HG02970 (cell line): ENCODE results near the gene ABCC1.
"Not testable (repeated sequence)": the region's sequence is repeated elsewhere in the genome, so short reads cannot be mapped to it uniquely, and the experiment has no call there.

Source experiments
- ATAC-seq: cut with Tn5 transposase; IDR thresholded peaks from one replicate; pipeline ENCODE4 v1.9.1; 2021; ENCODE audit warnings: mild to moderate bottlenecking, moderate library complexity, moderate number of reproducible peaks; ENCODE audit not compliant: unreplicated experiment, low FRiP score

Gene ABCC1

DNA sequence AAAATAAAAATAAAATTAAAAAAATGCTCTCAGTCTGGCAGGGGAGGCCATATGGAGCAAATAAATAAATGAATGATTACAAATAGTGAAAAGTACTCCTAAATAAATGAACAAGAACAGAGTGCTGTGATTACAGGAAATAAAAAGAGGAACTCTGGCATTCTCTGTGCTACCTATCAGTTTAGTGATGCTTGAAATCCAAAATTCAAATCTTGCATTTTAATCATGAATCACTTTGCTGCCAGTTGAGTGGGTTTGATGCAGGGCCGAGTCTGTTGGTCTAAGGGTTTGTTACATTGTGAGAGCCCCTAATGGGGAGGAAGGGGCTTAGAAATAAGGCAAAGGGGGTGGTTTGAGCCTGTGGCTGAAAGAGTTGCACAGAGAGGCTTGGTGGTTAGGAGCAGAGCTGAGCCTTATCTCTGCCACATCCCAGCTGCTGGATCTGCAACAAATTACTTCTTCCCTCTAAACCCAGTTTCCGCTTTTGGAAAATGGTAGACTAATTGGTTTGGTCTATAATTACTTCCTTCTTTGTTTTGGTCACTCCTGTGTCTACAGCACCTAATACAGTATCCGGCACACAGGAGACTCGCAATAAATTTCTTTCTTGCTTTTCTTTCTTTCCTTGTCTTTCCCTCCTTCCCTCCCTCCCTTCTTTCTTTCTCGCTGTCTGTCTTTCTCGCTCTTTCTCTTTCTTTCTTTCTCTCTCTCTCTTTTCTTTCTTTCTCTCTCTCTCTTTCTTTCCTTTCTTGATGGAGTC lies 6.3 kb upstream of the ABCC1 start:
- no peak for ATAC-seq

- ATAC-seq, result no peak
Observed at GRCh38 chr16:15946257-15947044, 3.0 kb upstream of the ABCC1 start.

DNA sequence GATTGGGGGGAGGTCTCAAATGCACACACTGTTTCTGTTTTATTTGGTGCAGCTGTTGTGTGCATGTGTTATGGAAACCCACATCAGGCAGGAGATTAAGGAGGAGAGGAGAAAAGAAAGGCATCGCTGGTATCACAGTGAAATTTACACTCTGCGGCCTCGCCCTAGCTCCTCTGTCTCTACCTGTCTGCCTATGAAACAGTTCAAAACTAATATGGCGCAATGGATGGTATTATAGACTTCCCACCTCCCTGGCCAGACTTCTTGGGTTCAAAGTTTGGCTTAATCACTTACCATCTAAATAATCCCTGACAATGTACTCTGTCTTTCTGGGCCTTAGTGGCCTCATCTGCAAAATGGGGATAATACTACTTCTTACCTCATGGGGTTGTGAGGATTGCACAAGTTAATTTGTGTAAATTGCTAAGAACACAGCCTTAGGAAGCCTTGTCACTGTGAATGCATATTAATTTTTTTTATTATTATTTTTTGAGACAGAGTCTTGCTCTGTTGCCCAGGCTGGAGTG lies 1.4 kb upstream of the ABCC1 start:
- ATAC-seq, result no peak

DNA sequence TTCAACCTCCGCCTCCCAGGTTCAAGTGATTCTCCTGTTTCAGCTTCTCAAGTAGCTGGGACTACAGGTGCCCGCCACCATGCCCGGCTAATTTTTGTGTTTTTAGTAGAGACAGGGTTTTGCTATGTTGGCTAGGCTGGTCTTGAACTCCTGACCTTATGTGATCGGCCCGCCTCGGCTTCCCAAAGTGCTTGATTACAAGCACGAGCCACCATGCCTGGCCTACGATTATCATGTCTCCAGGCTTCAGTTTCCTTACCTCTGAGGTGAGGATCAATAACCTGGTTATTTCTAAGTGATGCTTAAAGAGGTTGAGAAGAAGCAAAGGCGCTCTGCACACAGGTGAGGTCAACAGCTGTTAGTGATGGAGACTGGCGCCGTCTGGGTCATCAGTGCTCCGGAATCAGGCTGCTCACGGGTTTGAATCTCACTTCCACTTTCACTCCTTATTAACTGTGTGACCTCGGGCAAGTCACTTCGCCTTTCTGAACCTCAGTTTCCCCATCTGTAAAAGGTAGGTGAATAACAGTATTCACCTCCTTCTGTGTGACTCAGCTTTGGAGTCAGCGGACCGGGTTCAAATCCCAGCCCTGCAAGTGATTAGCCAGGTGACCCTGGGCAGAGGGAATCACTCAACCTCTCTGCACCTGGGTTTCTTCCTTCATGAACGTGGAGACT lies 745 bp upstream of the ABCC1 start:
- no peak for ATAC-seq

GRCh38 chr16:15950161-15950854 lies 892 bp downstream of the ABCC1 start:
- ATAC-seq, result no peak

- no peak for ATAC-seq
Observed at GRCh38 chr16:15950869-15951268, 1.5 kb downstream of the ABCC1 start.

- no peak for ATAC-seq
Observed at GRCh38 chr16:15951852-15952251, 2.4 kb downstream of the ABCC1 start.

DNA sequence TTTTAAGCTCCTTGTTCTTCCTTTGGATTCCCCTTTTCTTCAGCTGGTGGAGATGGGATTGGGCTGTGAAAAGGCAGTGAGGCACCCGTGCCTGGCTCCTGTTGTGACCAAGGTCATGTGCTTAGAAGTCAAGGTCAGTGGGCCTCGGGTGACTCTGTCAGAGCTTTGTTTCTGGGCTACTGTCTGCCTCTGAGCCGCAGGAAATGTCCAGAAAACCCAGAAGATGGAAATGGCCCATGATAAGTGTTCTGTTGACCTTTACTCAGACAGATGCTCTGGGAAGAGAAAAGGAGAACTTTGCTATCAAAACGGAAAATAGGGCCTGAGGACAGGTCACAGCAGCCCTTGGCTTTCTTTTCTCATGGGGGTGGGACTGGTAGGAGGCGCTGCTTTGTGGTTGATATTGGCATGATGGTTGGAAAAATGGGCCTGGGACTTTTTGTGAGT lies 2.9 kb downstream of the ABCC1 start:
- no peak for ATAC-seq

GRCh38 chr16:15953477-15953876 lies 4.1 kb downstream of the ABCC1 start:
- ATAC-seq, result no peak

- no peak for ATAC-seq
Observed at GRCh38 chr16:15953929-15954813, 4.8 kb downstream of the ABCC1 start.

DNA sequence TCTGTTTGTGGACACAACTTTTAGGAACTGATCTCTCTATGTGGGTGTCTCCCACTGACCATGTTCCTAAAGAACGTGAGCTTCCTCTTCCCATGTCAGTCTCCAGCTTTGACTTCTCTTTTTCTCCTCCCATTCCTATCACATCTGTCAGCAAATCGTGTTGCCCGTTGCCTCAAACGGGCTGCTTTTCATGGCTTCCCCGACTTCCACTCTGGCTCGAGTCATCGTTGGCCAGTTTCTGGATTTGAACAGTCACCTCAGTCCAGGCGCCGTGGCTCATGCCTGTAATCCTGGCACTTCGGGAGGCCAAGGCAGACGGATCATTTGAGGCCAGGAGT lies 5.4 kb downstream of the ABCC1 start:
- no peak for ATAC-seq

- ATAC-seq, result no peak
Observed at GRCh38 chr16:15955425-15955824, 6.0 kb downstream of the ABCC1 start.

DNA sequence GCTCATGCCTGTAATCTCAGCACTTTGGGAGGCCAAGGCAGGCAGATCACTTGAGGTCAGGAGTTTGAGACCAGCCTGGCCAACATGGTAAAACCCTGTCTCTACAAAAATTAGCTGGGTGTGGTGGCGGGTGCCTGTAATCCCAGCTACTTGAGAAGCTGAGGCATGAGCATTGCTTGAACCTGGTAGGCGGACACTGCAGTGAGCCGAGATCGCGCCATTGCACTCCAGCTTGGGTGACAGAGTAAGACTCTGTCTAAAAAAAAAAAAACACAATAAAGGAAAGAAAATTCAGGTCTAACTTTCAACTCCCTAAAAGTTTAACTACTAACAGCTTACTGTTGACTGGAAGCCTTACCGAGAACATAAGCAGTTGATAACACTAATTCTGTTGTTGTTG lies 6.7 kb downstream of the ABCC1 start:
- ATAC-seq, result not testable (repeated sequence)

DNA sequence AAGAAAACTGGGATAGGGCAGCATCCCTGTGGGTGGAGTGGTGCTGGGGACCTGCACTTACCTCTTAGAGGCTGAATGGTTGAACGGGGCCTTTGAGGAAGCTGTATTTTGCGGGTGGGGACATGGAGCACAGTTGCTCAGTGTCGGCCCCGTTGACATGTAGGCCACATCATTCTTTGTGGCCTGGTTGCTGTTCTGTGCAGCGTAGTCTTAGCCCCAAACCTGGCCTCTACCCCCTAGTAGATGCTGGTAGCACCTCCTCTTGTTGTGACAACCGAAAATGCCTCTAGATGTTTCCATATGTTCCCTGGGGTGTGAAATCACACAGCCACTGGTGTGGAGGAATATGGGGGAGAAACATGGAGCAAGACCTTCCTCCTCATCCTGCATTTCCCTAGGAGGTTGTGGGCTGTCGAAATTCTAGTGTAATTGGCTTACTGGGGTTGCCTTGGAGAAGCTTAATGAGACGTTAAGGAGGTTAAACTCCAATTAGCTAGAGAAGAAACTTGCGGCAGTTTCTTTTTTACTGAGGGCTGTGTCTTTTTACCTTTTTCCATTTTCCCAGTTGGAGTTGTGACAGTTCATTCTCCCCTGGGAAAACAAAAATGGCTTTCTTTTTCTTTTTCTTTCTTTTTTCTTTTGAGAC lies 9.4 kb downstream of the ABCC1 start:
- ATAC-seq, result no peak

DNA sequence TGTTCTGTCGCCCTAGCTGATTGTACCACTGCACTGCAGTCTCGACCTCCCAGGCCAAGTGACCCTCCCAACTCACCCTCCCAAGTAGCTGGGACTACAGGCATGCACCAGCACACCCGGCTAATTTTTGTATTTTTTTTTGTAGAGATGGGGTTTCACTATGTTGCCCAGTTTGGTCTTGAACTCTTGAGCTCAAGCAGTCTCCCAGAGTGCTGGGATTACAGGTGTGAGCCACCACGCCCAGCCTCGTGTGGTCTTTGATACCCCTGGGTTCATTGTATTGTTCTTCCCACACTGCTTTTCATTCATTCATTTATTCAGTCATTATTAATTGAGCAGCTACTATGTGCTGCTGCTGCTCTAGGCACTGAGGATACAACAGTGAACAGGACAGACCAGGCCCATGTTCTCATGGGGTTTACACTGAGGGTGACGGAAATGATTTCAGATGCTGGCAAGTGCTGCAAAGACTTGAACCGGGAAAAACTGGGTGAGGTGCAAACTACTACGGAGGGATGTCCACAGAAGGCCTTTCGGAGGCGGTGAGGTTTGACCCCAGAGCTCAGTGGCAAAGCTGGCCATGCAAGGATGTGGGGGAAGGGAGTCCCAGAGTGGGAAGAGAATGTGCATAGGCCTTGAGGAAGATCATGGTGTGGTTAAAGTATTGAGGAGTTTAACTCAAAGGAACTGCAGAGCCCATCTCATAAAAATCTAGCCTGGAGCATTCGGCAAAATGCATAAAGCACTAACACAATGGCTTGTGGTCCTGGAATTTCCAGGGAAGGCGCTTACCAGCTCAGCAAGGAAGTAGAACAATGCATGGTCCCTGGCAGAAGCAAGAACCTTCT lies 10.9 kb downstream of the ABCC1 start:
- ATAC-seq, result no peak

DNA sequence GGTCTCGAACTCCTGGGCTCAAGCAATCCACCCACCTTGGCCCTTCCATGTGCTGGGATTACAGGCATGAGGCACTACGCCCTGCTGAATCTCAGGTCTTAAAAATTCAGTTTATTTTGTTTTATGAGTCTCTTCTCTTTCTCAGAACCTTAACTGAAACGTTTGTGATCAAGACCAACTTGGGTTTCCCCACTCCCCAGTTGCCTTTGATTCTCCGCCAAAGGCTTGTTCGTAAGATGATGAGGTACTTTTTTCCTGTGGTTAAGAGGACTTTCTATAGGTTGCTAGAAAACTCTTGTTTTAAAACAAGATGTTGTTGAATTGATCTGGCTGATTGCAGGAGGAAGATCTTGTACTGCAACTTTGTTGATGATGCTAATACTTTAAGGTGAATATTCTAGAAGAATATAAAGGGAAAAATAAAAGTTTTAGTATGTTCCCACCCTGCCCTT lies 11.7 kb downstream of the ABCC1 start:
- no peak for ATAC-seq

DNA sequence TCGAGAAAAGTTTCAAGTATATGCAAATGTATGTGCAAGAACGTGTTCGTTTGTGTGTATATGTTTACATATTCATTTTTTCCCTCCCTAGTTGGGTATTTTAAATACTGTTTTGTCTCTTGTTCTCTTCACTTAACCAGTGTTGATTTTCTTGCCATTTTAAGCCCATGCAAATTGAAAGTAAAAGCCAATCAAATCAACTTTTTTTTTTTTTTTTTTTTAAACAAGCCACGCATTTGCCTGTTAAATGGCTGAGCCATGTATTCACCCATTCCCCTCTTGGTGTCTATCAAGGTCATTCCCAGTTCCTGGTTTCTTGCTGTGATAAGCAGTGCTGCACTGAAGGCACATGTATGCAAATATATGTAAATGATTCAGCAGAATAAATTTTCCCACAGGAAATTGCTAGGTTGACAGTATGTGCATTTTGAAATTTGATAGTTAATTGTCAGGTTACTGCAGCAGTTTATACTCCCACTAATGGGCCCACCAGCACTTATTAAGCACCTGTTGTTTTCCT lies 12.2 kb downstream of the ABCC1 start:
- ATAC-seq, result no peak
